ENCODE measurements around the gene TMEM132D. TPM values are rescaled to one million over a fixed set of nuclear protein-coding genes. Genes with fewer than 3 reads are reported as not detected.

TMEM132D gene
- total and polyA plus RNA-seq, 4 donors = 0.01 to 0.14 (median 0.08) TPM

DNA sequence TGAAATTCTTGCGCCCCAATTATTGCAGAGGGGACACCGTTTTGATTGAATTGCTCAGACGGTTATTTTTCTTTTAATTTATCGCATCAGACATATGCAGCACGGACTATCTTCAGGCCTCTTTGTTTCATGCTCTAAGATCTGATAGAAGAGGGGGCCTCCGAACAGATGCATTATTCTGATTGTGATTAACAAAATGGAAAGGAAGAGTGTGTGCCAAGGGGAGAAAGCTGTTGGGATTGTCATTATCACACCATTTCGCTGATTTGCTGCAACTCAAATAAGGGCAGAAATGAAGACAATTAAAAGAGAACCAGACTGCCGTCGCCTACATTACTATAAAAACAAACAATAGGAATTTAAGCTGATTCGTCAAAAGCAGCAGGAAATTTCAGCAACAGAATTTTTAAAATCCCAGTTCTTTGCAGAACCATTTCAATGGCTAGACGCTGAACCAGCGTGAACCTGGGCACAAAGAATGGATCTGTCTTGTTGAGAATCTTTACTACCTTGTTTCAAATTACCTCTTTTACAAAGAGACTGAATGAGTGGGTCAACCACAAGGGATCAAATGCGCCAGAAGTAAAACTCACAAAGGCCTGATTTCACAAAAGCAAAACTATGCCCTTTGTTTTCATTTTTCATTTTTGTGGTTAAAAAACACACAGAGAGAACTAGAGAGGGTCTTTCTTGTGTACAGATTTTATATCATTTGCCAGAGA lies 30.6 kb downstream of the TMEM132D start:
- Histone ChIP-seq H3K4me3 (ENCODE audit: low read depth in 1 of 3, low read length in 3 of 3) (no peak overlapping the region), H3K4me1 (ENCODE audit: control insufficient read depth in 4 of 4, insufficient read depth in 4 of 4, low read length in 3 of 4) (no peaks in the 10 kb centered on the region), H3K9me3 (ENCODE audit: control insufficient read depth in 4 of 4, low read length in 3 of 4) (no peaks in the 10 kb centered on the region), H3K27me3 (ENCODE audit: control insufficient read depth in 4 of 4, insufficient read depth in 4 of 4, low read length in 3 of 4) (peaks cover 0 to 2% (median 0%) of the 10 kb centered on the region in 4 donors), H3K9ac (ENCODE audit: low read depth in 1 of 2, low read length in 2 of 2) (no peak overlapping the region), H3K36me3 (ENCODE audit: control insufficient read depth in 4 of 4, insufficient read depth in 3 of 4, low read depth in 1 of 4, low read length in 3 of 4) (no peaks in the 10 kb centered on the region), H3K27ac (ENCODE audit: low read depth in 1 of 2, low read length in 2 of 2) (no peak overlapping the region)
- no peak for DNase-seq (ENCODE audit: low spot score)
- WGBS = 52% methylated on average over 13 of the region's 13 CpGs
- TF ChIP-seq GABPA (IDR thresholded peaks at IDR 0.05 in 1 of 2, conservative IDR thresholded peaks at IDR 0.05 in 1 of 2) (no peak), REST (IDR thresholded peaks at IDR 0.05) (no peak), NR2F2 (IDR thresholded peaks at IDR 0.05) (no peak), FOXA1 (IDR thresholded peaks at IDR 0.05) (no peak), FOXA2 (IDR thresholded peaks at IDR 0.05) (no peak), EGR1 (IDR thresholded peaks at IDR 0.05; ENCODE audit: low read depth in 2 of 2) (no peak), TAF1 (conservative IDR thresholded peaks at IDR 0.05) (no peak), YY1 (IDR thresholded peaks at IDR 0.05) (no peak), JUND (IDR thresholded peaks at IDR 0.05) (no peak), ATF3 (IDR thresholded peaks at IDR 0.05) (no peak), HNF4A (conservative IDR thresholded peaks at IDR 0.05) (no peak), CTCF (IDR thresholded peaks at IDR 0.05; ENCODE audit: low read depth, low read length, missing input control) (no peak), HNF4G (IDR thresholded peaks at IDR 0.05) (no peak), RXRA (IDR thresholded peaks at IDR 0.05) (no peak)
- TF ChIP-seq, protein P1, sequence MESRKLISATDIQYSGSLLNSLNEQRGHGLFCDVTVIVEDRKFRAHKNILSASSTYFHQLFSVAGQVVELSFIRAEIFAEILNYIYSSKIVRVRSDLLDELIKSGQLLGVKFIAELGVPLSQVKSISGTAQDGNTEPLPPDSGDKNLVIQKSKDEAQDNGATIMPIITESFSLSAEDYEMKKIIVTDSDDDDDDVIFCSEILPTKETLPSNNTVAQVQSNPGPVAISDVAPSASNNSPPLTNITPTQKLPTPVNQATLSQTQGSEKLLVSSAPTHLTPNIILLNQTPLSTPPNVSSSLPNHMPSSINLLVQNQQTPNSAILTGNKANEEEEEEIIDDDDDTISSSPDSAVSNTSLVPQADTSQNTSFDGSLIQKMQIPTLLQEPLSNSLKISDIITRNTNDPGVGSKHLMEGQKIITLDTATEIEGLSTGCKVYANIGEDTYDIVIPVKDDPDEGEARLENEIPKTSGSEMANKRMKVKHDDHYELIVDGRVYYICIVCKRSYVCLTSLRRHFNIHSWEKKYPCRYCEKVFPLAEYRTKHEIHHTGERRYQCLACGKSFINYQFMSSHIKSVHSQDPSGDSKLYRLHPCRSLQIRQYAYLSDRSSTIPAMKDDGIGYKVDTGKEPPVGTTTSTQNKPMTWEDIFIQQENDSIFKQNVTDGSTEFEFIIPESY (IDR thresholded peaks at IDR 0.05) = no peak

Data from liver (tissue), 9 donors.